Fibroblast of lung (primary cell): ENCODE data around the gene SEC14L2.

Experiments
- CTCF ChIP-seq, 2 donors: IDR thresholded peaks in 1 of 2; conservative IDR thresholded peaks in 1 of 2; 1 replicate in 1 of 2; 2 replicates in 1 of 2; pipeline ENCODE4 v1.5.1; 2011 to 2012; ENCODE audit warnings: low read length in 2 of 2, control low read depth in 1 of 2, inconsistent platforms in 1 of 2, low read depth in 1 of 2, mild to moderate bottlenecking in 1 of 2
- EZH2 ChIP-seq: IDR thresholded peaks from 2 replicates; pipeline ENCODE4 v1.5.1; 2012; ENCODE audit warnings: low read length, control low read depth, mild to moderate bottlenecking; ENCODE audit errors: missing control alignments

DNA sequence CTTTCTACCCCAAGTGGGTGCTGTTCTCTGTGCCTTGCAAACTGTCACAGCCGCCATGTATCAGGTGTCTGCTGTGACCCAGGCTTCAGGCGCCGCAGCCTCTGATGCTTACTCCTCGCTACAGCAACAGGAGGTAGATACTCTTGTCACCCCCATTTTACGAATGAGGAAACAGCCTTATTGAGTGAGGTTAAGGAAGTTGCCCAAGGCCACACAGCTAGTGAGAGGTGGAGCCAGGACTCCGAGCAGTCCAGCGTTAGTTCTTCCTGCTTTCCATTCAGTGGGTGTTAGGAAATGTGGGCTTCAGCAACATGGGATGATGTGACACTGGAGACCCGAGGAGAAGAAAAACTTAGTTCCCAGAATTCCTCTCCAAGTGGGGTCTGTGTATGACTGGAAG is 23.9 kb upstream of the SEC14L2 start:
- TF ChIP-seq CTCF (conservative IDR thresholded peaks at IDR 0.05 in 1 of 2, IDR thresholded peaks at IDR 0.05 in 1 of 2; ENCODE audit: low read depth in 1 of 2, low read length in 2 of 2) (no peak), EZH2 (no peak)
